ENCODE data around the gene CDC20B.

- TF ChIP-seq CTCF (IDR thresholded peaks at IDR 0.05) (no peak), EP300 (IDR thresholded peaks at IDR 0.05; ENCODE audit: borderline replicate concordance in 1 of 2, low read depth in 1 of 2, low read length in 1 of 2) (no peak), SMC3 (IDR thresholded peaks at IDR 0.05; ENCODE audit: low read depth, low read length) (no peak), NFIC (IDR thresholded peaks at IDR 0.05; ENCODE audit: borderline replicate concordance) (no peak)
These were observed 782 bp upstream of the CDC20B start for GRCh38 chr5:55173687-55174230.

Data from SK-N-SH (cell line).